Measurements from ENCODE around the gene HTRA3.

HTRA3 gene

DNA sequence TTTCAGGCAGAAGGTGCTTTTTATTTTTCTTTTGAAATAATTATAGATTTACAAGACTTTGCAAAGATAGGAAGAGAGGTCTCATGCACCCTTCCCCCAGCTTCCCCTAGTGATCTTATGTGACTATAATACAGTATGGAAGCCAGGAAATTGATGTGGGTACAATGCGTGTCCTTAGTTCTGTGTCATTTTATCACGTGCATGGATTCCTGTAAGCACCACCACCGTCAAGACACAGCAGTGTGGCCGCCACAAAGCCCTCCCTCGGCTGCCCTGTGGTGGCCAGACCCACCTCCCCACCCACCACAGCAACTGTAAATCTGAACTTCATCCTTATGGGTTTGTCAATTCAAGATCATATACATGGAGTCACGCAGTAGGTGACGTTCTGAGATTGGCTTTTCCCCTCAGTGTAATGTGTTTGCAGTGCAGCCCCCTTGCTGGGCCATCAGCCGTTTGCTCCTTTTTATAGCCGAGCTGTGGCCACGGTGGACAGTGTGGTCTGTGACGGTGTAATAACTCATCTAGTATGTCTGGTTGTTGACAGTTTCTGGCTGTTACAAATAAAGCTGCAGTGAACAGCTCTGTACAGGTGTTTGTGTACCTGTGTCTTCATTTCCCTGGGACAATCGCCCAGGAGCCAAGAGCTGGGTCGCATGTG is 10.9 kb upstream of the HTRA3 start:
- no peak overlapping the region for H3K4me3 ChIP-seq (replicated peaks; ENCODE audit: insufficient read depth, low read length)
- H3K27ac ChIP-seq (replicated peaks) = no peak overlapping the region
- TF ChIP-seq POLR2AphosphoS5 (IDR thresholded peaks at IDR 0.05; ENCODE audit: low read depth) (no peak), SPI1 (IDR thresholded peaks at IDR 0.05; ENCODE audit: borderline replicate concordance, low read depth) (no peak), GABPA (IDR thresholded peaks at IDR 0.05; ENCODE audit: low read depth) (no peak)
- TF ChIP-seq, protein P1, sequence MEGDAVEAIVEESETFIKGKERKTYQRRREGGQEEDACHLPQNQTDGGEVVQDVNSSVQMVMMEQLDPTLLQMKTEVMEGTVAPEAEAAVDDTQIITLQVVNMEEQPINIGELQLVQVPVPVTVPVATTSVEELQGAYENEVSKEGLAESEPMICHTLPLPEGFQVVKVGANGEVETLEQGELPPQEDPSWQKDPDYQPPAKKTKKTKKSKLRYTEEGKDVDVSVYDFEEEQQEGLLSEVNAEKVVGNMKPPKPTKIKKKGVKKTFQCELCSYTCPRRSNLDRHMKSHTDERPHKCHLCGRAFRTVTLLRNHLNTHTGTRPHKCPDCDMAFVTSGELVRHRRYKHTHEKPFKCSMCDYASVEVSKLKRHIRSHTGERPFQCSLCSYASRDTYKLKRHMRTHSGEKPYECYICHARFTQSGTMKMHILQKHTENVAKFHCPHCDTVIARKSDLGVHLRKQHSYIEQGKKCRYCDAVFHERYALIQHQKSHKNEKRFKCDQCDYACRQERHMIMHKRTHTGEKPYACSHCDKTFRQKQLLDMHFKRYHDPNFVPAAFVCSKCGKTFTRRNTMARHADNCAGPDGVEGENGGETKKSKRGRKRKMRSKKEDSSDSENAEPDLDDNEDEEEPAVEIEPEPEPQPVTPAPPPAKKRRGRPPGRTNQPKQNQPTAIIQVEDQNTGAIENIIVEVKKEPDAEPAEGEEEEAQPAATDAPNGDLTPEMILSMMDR (IDR thresholded peaks at IDR 0.05; ENCODE audit: insufficient read depth, low read length) = no peak
- TF ChIP-seq, protein P2, sequence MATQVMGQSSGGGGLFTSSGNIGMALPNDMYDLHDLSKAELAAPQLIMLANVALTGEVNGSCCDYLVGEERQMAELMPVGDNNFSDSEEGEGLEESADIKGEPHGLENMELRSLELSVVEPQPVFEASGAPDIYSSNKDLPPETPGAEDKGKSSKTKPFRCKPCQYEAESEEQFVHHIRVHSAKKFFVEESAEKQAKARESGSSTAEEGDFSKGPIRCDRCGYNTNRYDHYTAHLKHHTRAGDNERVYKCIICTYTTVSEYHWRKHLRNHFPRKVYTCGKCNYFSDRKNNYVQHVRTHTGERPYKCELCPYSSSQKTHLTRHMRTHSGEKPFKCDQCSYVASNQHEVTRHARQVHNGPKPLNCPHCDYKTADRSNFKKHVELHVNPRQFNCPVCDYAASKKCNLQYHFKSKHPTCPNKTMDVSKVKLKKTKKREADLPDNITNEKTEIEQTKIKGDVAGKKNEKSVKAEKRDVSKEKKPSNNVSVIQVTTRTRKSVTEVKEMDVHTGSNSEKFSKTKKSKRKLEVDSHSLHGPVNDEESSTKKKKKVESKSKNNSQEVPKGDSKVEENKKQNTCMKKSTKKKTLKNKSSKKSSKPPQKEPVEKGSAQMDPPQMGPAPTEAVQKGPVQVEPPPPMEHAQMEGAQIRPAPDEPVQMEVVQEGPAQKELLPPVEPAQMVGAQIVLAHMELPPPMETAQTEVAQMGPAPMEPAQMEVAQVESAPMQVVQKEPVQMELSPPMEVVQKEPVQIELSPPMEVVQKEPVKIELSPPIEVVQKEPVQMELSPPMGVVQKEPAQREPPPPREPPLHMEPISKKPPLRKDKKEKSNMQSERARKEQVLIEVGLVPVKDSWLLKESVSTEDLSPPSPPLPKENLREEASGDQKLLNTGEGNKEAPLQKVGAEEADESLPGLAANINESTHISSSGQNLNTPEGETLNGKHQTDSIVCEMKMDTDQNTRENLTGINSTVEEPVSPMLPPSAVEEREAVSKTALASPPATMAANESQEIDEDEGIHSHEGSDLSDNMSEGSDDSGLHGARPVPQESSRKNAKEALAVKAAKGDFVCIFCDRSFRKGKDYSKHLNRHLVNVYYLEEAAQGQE (IDR thresholded peaks at IDR 0.05; ENCODE audit: insufficient replicate concordance, low read depth) = no peak
- no peaks in the 10 kb centered on the region for H3K27me3 ChIP-seq (ENCODE audit: insufficient read depth, poor library complexity, severe bottlenecking)
- DNase-seq (ENCODE audit: low read depth in 1 of 2, low spot score in 1 of 2) = no peak

DNA sequence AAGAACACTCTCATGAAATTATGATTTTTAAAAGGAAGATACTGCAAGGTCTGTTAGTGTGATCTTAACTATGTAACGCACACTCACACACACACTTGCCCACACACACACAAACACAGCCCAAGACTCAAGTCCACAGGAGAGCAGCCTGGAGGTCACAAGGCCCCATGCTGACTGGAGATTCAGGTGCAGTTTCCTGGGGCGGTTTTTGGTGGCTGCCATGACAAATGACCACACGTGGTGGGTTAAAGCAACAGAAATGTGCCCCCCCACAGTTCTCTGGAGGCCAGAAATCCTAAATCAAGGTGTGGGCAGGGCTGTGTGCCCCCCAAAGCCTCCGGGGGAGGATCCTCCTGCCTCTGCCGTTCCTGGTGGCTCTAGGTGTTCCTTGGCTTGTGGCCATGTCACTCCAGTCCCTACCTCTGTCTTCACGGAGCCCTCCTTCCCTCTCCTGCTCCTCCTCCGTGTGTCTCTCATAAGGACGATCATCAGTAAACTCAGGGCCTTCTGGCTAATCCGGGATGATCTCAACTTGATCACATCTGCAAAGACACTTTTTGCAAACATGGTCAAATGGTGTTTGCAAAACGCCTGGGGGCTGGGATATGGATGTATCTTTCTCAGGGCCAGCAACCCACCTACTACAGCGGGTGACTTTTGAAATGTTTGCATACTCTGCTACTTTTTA is 9.7 kb upstream of the HTRA3 start:
- H3K27me3 ChIP-seq (ENCODE audit: insufficient read depth, poor library complexity, severe bottlenecking) = no peaks in the 10 kb centered on the region
- no peak overlapping the region for H3K27ac ChIP-seq (replicated peaks)
- H3K4me3 ChIP-seq (replicated peaks; ENCODE audit: insufficient read depth, low read length) = no peak overlapping the region
- TF ChIP-seq, protein P1 (IDR thresholded peaks at IDR 0.05; ENCODE audit: insufficient read depth, low read length) = no peak
- TF ChIP-seq GABPA (IDR thresholded peaks at IDR 0.05; ENCODE audit: low read depth) = no peak
- no peak for TF ChIP-seq POLR2AphosphoS5 (IDR thresholded peaks at IDR 0.05; ENCODE audit: low read depth)
- TF ChIP-seq SPI1 (IDR thresholded peaks at IDR 0.05; ENCODE audit: borderline replicate concordance, low read depth) = no peak
- TF ChIP-seq, protein P2 (IDR thresholded peaks at IDR 0.05; ENCODE audit: insufficient replicate concordance, low read depth) = no peak
- no peak for DNase-seq (ENCODE audit: low read depth in 1 of 2, low spot score in 1 of 2)

DNA sequence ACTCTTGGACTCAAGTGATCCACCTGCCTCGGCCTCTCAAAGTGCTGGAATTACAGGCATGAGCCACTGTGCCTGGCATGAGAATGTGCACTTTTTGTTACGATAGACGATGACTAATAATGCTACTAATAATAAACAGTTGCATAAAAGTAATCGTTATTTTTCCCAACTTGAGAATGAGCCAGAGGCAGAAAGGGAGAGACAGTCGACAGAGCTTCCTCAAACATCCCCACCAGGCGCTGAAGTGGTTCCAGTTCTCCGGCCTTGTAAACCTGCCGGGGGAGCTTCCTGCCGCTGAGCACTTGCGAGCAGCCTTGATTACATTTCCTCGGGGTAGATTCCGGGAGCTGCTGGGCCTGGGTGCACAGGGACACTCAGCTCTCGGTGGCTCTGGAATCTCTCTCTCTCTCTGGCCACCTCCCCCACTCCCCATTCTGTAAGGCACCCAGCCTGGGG is 8.9 kb upstream of the HTRA3 start:
- H3K4me3 ChIP-seq (replicated peaks; ENCODE audit: insufficient read depth, low read length) = no peak overlapping the region
- H3K27me3 ChIP-seq (ENCODE audit: insufficient read depth, poor library complexity, severe bottlenecking) = no peaks in the 10 kb centered on the region
- H3K27ac ChIP-seq (replicated peaks) = no peak overlapping the region
- TF ChIP-seq POLR2AphosphoS5 (IDR thresholded peaks at IDR 0.05; ENCODE audit: low read depth) (no peak), GABPA (IDR thresholded peaks at IDR 0.05; ENCODE audit: low read depth) (no peak), SPI1 (IDR thresholded peaks at IDR 0.05; ENCODE audit: borderline replicate concordance, low read depth) (no peak)
- TF ChIP-seq, protein P1 (IDR thresholded peaks at IDR 0.05; ENCODE audit: insufficient read depth, low read length) = no peak
- TF ChIP-seq, protein P2 (IDR thresholded peaks at IDR 0.05; ENCODE audit: insufficient replicate concordance, low read depth) = no peak
- no peak for DNase-seq (ENCODE audit: low read depth in 1 of 2, low spot score in 1 of 2)
